PC-3 (cell line): ENCODE results near the gene DGKB.

Experiments used
- CTCF ChIP-seq: fragments of 300-600 bp; sonication (generic); conservative IDR thresholded peaks from 2 replicates; pipeline ENCODE4 v1.5.1; 2017; ENCODE audit warnings: antibody characterized with exemption, low read depth, mild to moderate bottlenecking, low read length
- EZH2 ChIP-seq: fragments of 300-600 bp; sonication (generic); IDR thresholded peaks from one replicate; pipeline ENCODE4 v1.6.1; 2017; ENCODE audit warnings: antibody characterized with exemption, mild to moderate bottlenecking, low read length; ENCODE audit not compliant: unreplicated experiment
- EZH2phosphoT487 ChIP-seq: fragments of 300-600 bp; sonication (generic); IDR thresholded peaks from 2 replicates; pipeline ENCODE4 v1.6.1; 2018; ENCODE audit warnings: mild to moderate bottlenecking, antibody characterized with exemption, low read length, borderline replicate concordance

- TF ChIP-seq CTCF (no peak), EZH2phosphoT487 (no peak), EZH2 (no peak)
Measured at GRCh38 chr7:14690486-14690885, 212.1 kb downstream of the DGKB start.
